Mesothelial cell of epicardium (in vitro differentiated cells): ENCODE results near the gene MIDN. TPM values are rescaled to one million over a fixed set of nuclear protein-coding genes. Genes with fewer than 3 reads are reported as not detected.
A peak's percentile ranks its signal among the peaks of the same experiment; 100 is the strongest.

ENCODE experiments used
- DNase-seq, 2 experiments: peaks; one replicate each; pipeline ENCODE4 v3.0.0; 2021; ENCODE audit warnings: low spot score in 2 of 2; ENCODE audit not compliant: unreplicated experiment in 2 of 2
- H3K27ac Mint-ChIP-seq: 2 replicates; pipeline ENCODE4 v1.8.0; 2021; ENCODE audit warnings: mixed read lengths
- H3K27me3 Mint-ChIP-seq: 2 replicates; pipeline ENCODE4 v1.8.0; 2021; ENCODE audit warnings: low read depth, mixed read lengths
- H3K36me3 Mint-ChIP-seq: 2 replicates; pipeline ENCODE4 v1.8.0; 2021; ENCODE audit warnings: mixed read lengths
- H3K4me1 Mint-ChIP-seq: 2 replicates; pipeline ENCODE4 v1.8.0; 2021; ENCODE audit warnings: mixed read lengths
- H3K4me3 Mint-ChIP-seq: 2 replicates; pipeline ENCODE4 v1.8.0; 2021; ENCODE audit warnings: mild to moderate bottlenecking, moderate library complexity, mixed read lengths
- H3K9me3 Mint-ChIP-seq: 2 replicates; pipeline ENCODE4 v1.8.0; 2021; ENCODE audit warnings: mixed read lengths
- total RNA-seq: library from RNA; stranded (reverse); gene quantifications from 3 replicates; pipeline ENCODE4 v1.2.1, GENCODE V29; 2021
- TF ChIP-seq, protein P1 (sequence below): fragments of 200-600 bp; sonication (generic); IDR thresholded peaks from one replicate; pipeline ENCODE4 v1.5.0; 2021; ENCODE audit warnings: antibody characterized with exemption; ENCODE audit not compliant: unreplicated experiment

MIDN gene
- total RNA-seq, 1 donor from 2014 or later, result 177 TPM

DNA sequence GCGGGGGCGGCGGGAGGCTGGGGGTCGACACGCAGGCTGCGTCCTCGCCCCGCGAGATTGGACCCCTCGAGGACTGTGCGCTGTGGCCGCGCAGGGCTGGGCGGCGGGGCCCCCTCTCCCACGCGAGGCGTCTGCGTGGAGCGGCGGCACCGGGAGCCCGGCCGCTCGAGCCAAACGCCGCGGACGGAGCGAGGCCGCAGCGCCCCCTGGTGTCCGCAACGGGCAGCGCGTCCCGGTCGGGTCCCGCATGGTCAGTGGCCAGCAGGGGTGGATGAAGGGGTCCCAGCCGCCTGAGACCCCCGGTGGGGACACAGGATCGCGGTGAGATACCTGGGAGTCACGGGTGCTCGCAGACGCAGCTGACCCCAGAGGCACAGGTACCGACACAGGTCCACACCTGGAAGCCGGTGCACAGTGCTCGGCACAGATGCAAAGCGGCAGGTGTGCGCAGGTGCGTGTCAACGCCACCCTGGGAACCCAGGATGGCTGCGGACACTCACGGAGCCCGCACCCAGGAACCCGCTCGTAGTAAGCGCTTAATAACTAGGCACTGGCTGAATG lies 18.6 kb downstream of the MIDN start:
- Mint-ChIP-seq H3K9me3 (no peaks in the 10 kb centered on the region), H3K27me3 (peaks cover 4% of the 10 kb centered on the region), H3K36me3 (peaks cover 8% of the 10 kb centered on the region), H3K4me3 (peak overlapping the region; percentile 63), H3K4me1 (peaks cover 64% of the 10 kb centered on the region), H3K27ac (no peak overlapping the region)
- TF ChIP-seq, protein P1, sequence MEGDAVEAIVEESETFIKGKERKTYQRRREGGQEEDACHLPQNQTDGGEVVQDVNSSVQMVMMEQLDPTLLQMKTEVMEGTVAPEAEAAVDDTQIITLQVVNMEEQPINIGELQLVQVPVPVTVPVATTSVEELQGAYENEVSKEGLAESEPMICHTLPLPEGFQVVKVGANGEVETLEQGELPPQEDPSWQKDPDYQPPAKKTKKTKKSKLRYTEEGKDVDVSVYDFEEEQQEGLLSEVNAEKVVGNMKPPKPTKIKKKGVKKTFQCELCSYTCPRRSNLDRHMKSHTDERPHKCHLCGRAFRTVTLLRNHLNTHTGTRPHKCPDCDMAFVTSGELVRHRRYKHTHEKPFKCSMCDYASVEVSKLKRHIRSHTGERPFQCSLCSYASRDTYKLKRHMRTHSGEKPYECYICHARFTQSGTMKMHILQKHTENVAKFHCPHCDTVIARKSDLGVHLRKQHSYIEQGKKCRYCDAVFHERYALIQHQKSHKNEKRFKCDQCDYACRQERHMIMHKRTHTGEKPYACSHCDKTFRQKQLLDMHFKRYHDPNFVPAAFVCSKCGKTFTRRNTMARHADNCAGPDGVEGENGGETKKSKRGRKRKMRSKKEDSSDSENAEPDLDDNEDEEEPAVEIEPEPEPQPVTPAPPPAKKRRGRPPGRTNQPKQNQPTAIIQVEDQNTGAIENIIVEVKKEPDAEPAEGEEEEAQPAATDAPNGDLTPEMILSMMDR, result peak; percentile 99
- DNase-seq, result peak; percentile 74 to 92

DNA sequence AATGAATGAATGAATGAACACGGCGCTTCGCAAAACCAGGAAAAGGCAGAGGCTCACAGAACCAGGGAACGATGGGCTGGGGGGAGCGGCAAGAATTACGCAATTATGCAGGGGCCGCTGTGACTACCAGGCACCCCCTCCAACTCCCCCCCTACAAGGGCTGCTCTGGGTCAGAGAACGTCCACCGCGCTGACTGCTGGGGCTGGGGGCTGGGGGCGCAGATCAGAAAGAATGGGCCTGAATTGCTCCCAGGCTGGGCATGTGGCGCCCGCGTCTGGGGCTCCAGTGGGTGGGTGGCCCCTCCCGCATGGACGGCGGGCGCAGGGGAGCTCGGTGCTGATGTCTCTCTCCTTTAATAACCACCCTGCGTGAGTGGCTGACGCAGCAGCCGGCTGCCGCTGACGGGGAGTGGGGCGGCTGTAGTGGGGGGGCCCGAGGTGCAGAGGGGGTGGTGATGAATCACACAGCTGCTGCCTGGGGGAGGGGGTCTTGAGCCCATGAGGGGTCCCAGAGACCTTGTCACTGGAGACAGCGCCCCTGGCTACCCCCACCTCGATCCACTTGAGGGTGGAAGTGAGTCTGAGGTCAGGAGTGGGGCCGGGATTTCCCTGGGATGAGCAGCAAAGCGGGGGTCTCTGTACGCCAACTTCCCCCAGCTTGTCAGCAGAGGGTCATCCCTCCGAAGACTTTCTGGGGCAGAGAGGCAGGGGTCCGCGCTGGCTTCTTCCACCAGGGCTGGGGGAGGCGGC lies 19.3 kb downstream of the MIDN start:
- peak overlapping the region; percentile 63 for H3K4me3 Mint-ChIP-seq
- no peak for DNase-seq
- TF ChIP-seq, protein P1, result no peak
- peaks cover 9% of the 10 kb centered on the region for H3K36me3 Mint-ChIP-seq
- H3K27ac Mint-ChIP-seq, result no peak overlapping the region
- H3K9me3 Mint-ChIP-seq, result no peaks in the 10 kb centered on the region
- H3K4me1 Mint-ChIP-seq, result peaks cover 65% of the 10 kb centered on the region
- peaks cover 4% of the 10 kb centered on the region for H3K27me3 Mint-ChIP-seq

DNA sequence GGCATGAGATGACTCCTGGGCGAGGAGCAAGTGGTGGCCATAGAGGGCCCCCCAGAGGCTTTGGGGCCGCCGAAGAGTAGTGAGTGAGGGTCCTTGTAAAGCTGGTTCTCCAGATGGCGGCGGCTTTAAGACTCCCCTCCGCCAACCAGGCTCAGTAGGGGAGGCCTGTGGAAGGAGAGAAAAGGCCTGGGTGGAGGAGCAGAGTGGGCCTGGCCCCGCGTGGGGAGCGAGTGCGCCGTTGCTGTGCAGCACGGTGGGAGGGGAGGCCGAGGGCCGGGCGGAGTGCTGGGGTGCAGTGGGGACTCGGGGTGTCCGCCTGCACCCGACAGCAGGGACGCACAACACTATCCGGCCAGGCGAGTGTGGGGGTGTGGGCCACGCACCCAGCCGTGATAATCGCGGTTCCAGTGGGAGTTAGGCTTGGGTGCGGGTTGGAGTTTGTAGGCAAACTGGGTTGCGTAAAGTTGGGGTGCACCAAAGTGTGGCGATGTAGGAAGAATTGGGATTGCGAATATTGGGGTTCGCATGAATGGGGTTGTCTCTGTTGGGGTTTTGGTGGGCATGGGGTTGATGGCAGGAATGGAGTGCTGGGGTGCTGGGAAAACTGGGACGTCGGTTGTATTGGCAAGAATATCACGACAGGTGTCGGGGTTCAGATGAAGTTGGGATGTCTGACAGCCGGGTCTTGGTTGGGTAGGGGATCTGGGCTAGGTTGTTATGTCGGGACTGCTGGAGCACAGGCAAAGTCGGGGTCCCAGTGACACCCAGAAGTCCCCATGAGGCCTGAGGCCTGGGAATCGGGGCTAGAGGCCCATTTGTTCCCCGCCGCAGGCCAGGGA lies 20.1 kb downstream of the MIDN start:
- H3K36me3 Mint-ChIP-seq, result peaks cover 14% of the 10 kb centered on the region
- DNase-seq, result no peak
- H3K9me3 Mint-ChIP-seq, result no peaks in the 10 kb centered on the region
- H3K27ac Mint-ChIP-seq, result peak overlapping the region; percentile 59
- peaks cover 4% of the 10 kb centered on the region for H3K27me3 Mint-ChIP-seq
- TF ChIP-seq, protein P1, result no peak
- H3K4me1 Mint-ChIP-seq, result peaks cover 63% of the 10 kb centered on the region
- H3K4me3 Mint-ChIP-seq, result peak overlapping the region; percentile 63

DNA sequence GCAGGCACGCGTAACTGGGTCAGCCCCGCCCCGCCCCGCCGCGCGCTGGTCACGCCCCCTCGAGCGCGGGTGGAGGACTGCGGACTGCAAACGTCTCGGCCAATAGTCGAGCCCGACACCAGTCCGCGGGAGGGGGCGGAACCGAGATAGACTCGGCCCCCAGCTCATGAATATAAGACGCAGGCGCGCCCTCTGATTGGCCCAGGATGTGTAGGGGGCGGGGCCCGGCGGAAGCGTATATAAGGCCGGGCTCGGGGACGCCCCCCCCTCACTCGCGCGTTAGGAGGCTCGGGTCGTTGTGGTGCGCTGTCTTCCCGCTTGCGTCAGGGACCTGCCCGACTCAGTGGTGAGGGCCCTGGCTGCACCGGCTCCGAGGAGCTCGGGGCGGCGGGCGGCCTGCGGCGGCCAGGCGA lies 20.7 kb downstream of the MIDN start, which contains the start of gene CIRBP:
Gene CIRBP, plus strand, starts transcription at position 268 of the 413 bp plus-strand sequence. CDS start 1,602 bp downstream, outside the sequence.
- peaks cover 20% of the 10 kb centered on the region for H3K36me3 Mint-ChIP-seq
- TF ChIP-seq, protein P1, result no peak
- DNase-seq, result peak; percentile 98
- peak within 1 kb of the TSS; percentile 95 for H3K27ac Mint-ChIP-seq
- peaks cover 68% of the 10 kb centered on the region for H3K4me1 Mint-ChIP-seq
- H3K9me3 Mint-ChIP-seq, result no peaks in the 10 kb centered on the region
- peaks cover 4% of the 10 kb centered on the region for H3K27me3 Mint-ChIP-seq
- peak within 1 kb of the TSS; percentile 81 for H3K4me3 Mint-ChIP-seq

DNA sequence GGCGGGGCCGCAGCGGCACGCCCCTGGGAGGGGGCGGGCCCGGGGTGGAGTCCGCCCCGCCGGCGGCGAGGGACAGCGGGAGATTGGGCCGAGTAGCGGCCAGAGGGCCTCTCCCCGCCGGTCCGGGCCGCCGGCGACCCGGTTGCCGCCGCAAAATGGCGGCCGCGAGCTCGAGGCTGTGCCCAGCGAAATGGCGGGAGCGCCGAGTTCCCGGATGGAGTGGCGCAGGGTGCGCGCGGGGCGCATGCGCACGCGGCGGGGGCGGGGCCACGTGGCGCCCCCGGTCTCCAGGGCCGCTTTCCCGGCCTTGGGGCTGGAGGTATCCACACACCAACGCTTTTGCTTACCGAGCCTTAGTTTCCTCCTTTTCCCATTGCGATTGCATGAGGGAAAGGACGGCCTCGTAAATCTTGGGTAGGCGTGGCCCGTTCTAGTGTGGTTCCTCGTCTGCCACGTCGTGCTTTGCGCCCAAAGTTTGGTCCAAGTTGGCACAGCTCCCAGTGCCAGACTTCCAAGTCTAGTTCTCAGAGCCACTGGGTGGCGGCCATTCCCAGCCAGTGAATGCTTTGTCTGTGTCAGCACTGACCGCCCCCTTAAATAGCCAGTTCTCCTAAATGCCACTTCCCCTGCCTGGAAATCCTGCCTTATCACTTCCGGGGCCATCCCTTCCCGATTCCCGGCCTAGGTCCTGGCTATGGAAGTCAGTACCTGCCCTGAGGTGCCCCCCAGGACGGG lies 21.3 kb downstream of the MIDN start:
- Mint-ChIP-seq H3K36me3 (peaks cover 20% of the 10 kb centered on the region), H3K4me3 (peak overlapping the region; percentile 81), H3K9me3 (no peaks in the 10 kb centered on the region), H3K27ac (peak overlapping the region; percentile 95), H3K4me1 (peaks cover 70% of the 10 kb centered on the region), H3K27me3 (peaks cover 4% of the 10 kb centered on the region)
- DNase-seq, result peak; percentile 81 to 87
- TF ChIP-seq, protein P1, result no peak
